HT1080 (cell line): ENCODE measurements around the gene ATP11B. TPM values are rescaled to one million over a fixed set of nuclear protein-coding genes. Genes with fewer than 3 reads are reported as not detected.
"Not testable (repeated sequence)": the region's sequence is repeated elsewhere in the genome, so short reads cannot be mapped to it uniquely, and the experiment has no call there.

ENCODE experiments used
- DNase-seq: peaks from one replicate; pipeline ENCODE4 v3.0.0-alpha.2; 2015; ENCODE audit warnings: low read depth
- total RNA-seq: library from RNA; depleted of rRNA; stranded (reverse); fragments of >200 nt; shearing (Covaris generic); gene quantifications from 2 replicates; pipeline ENCODE4 v1.2.3, GENCODE V29; 2014

Gene ATP11B
- total RNA-seq, 1 experiment from 2014 or later: 41.8 TPM

- no peak for DNase-seq
These were observed 31.7 kb downstream of the ATP11B start for GRCh38 chr3:182824957-182825356.

DNA sequence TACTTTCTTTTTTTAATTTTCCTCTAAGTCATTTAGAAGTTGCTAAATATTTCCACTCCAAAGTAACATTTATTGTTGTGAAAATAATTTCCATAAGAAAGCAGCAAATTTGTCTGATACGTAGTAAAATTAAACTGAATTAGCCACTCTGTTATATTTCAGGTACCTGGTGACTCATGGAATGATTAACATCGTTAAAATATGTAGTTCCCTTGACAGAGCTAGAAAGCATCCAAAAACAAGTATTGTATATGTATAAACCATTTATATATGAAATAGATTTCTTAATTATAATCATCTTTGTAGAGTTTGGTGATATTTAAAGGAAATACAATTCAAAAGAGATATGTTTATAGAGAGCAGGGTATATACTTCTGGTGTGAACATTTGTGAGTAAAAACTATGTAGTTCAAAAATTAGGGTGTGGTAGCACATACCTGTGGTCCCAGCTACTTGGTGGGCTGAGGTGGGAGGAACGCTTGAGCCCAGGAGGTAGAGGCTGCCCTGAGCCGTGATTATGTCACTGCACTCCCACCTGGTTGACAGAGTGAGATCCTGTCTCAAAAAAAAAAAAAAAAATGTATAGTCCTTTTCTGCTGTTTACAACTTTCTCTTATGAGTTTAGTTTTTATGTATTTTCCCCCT is 36.6 kb downstream of the ATP11B start:
- DNase-seq: no peak

GRCh38 chr3:182837855-182838454 is 44.7 kb downstream of the ATP11B start:
- DNase-seq: peak; percentile 15

DNA sequence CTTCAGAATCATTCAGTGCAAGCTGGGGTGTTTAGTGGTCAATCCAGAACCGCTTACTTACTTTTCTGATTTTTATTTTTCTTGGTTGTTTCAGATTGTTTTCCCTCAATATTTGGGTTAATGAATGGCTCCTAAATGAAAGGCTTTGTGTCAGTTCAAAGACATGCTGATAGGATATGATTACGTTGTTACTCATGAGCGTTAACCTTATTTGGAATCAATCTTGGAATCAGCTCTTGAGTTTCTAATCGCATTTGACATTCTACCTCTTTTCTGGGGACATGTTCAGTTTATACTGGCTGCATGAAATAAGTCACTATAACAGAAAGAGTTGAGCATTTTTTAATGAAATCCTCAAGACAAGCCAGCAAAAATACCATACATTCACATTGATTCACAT is 50.2 kb downstream of the ATP11B start:
- DNase-seq: peak; percentile 42

DNA sequence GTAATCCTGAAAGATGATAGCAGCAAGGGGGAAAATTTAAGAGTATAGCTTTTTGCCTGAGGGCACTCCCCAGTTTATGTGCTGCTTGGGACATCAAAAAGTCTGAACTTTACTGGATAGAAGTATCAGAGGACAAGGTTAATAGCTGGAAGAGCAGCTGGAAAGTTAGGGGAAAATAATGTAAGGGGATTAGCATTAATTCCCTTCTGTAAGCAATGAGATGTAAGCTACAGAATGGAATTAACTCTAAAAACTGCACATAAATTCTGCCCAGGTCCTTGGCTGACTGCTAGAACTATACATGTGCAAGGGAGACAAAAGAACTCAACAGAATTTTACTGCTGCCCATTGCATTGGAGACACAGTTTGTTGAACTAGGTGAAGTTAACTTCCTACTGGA is 55.6 kb downstream of the ATP11B start:
- no peak for DNase-seq

DNA sequence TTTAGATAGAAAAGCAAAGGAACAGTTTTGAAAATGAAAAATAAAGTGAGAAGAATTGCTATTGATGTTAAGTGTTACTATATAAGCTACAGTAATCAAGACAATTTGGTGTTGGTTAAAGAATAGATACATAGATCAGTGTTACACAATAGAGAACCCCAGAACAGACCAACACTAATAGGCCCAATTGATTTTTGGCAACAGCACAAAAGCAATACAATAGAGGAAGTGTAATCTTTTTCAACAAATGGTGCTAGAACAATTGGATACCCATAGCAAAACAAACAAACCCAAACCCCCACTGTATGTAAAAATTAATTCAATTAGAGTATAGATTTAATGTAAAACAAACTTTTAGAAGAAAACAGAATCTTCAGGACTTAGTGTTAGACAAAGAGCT is 61.8 kb downstream of the ATP11B start:
- no peak for DNase-seq

GRCh38 chr3:182861348-182861747 is 68.0 kb downstream of the ATP11B start:
- DNase-seq: no peak

GRCh38 chr3:182862159-182862860 is 69.0 kb downstream of the ATP11B start:
- no peak for DNase-seq

DNA sequence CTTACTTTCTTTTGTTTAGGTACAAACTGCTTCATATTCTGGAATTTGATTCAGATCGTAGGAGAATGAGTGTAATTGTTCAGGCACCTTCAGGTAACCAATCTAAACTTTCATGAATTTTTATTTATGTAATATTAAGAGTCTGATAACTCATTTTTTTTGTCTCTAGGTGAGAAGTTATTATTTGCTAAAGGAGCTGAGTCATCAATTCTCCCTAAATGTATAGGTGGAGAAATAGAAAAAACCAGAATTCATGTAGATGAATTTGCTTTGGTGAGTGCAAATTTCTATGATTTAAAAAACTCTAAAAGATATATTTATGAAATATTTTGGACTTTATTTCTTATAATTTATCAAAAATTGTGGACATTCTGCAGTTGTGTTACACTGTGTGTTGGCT is 75.8 kb downstream of the ATP11B start:
- DNase-seq: no peak

GRCh38 chr3:182870917-182871316 is 77.6 kb downstream of the ATP11B start:
- DNase-seq: not testable (repeated sequence)

- no peak for DNase-seq
These were observed 85.8 kb downstream of the ATP11B start for GRCh38 chr3:182879031-182879611.

- no peak for DNase-seq
These were observed 93.2 kb downstream of the ATP11B start for GRCh38 chr3:182886497-182886896.

DNA sequence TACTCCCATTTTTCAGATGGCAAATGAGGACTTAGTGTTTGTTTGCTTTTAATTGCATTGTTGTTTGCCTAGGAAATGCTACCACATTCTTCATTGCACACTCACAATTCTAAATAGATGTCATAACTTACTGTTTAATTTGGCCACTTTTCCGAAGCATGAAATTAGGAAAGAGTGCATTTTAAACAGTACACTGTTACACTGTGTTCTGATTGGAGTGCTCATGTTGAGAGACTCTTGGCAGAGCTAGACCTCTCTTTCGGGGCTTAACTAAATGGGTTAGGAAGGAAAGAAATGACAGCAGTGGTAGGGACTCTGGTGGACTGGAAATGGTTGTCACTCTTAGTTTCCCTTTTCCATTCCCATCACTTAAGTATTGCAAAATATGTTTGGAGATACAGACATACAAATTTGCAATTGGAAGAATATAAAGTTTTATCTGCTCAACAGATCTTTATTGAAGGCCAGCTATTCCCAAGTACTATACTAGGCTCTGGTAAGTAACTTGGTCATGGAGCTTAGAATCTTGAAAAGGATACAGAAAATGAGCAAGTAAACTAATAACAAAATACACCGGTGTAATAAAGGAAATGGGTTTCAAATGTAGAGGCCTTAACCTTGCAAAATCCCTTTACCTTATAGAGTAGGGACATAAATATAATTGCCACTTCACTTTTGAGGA is 96.8 kb downstream of the ATP11B start:
- DNase-seq: no peak

GRCh38 chr3:182891364-182891763 is 98.1 kb downstream of the ATP11B start:
- DNase-seq: no peak

DNA sequence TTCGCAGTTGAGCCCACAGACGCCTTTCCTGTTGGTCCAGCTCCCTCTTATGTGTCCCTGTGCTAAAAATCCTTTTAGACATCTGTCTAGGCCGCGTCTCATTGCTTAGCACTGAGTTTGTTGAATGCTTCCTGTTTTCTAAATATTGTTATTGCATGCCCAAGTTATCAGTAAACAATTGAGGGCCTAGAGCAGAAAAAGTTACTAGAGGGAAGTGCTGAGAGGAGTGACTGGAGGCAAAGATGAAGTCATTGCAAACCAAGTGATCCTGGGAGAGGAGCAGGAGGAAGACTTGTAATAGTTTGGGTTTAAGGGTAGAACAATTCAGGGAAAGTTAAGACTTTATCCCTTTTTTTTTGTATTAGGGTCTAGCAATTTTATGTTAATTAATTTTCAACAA is 98.9 kb downstream of the ATP11B start:
- no peak for DNase-seq

DNA sequence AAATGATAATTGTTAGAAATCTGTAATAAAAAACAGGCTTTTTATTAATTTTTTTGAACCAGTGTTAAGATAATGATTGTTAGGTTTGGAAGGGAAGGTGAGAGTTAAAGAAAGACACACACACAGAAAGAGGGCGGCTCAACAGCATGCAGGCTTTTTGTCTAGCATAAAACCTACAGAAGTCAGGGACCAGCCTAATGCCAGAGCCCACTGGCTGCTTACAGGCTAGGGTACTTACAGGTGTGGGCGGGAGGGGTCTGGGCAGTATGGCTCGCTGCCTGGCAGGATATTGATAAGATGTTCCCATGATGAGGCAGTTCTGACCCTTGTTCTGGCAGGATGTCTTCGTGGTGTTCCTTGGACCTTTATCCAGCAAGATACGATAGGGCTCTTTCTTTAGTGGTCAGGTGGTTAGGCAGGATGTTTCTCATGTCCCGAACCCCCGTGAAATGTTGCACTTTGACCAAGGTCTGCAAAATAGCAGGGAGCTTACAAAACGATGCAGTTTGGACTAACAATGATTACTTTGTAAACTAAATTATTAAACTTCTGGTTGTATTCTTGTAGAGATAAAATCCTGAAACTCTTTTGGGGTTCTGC is 102.3 kb downstream of the ATP11B start:
- no peak for DNase-seq

DNA sequence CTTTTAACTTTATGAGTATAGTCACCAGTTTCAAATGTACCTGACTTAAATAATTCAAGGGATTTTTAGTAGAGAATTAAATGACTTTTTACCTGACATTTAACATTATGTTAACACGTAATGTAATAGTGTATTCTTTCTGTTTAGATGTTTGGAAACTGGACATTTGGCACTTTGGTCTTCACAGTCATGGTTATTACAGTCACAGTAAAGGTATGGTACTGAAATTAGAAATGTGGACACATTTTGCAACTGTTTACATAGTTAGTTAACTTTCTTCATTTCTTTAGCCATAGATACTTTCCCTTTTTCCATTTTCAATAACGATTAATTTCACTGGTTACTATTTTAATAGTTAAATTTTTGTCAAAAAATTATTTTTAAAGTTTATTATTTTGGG is 103.2 kb downstream of the ATP11B start:
- no peak for DNase-seq

DNA sequence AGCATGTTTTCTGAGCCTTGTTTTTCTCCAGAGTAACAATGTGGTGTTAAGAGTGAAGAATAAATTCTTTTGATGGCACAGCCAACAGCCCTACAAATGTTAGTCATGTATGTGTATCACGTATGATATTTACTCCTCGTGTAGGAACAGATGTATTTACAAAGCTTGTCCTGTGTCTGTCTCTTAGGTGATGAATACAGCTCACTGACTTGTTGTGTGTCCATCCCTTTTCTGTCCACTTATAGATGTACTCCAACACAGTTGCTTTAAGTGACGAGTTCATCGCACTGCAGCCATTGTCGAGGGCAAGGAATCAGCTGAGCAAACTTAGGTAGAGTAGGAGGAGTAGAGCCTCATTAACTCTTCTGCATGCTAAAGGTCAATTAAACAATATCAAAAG is 108.9 kb downstream of the ATP11B start:
- no peak for DNase-seq

- DNase-seq: no peak
These were observed 110.9 kb downstream of the ATP11B start for GRCh38 chr3:182904164-182904563.

GRCh38 chr3:182905623-182906022 is 112.3 kb downstream of the ATP11B start:
- no peak for DNase-seq

GRCh38 chr3:182906036-182906435 is 112.7 kb downstream of the ATP11B start:
- no peak for DNase-seq
